Measurements from ENCODE around the gene SYK.

The SYK gene

DNA sequence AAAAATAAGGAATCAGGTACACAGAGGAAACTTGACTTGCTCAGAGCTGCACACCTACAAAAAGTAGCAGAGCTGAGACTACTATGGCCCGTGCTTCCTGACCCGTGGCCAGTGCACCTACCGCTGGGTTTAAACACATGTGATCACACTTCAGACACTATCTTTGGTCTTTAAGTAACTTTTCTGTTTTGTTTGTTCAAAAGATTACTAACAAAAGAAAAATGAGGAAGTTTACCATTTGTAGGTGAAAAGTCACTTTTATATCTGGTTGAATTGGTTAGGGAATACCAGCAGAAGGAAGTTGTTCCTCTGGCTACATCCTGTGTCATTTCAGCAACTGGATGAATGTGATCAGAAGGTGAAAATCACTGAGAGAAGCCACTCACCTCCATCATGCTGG lies 6.5 kb upstream of the SYK start:
- peak overlapping the region; percentile 29 for H2AFZ ChIP-seq
- no peaks in the 10 kb centered on the region for H3K36me3 ChIP-seq (ENCODE audit: control insufficient read depth, insufficient read depth, low read length)
- no peak overlapping the region for H3K27ac ChIP-seq
- peaks cover 4% of the 10 kb centered on the region for H3K4me1 ChIP-seq
- H3K9me3 ChIP-seq (ENCODE audit: control insufficient read depth, low read length), result no peaks in the 10 kb centered on the region
- H3K79me2 ChIP-seq, result no peaks in the 10 kb centered on the region
- no peak overlapping the region for H3K4me2 ChIP-seq (ENCODE audit: low read length)
- no peak overlapping the region for H3K9ac ChIP-seq
- H3K27me3 ChIP-seq (ENCODE audit: control insufficient read depth, insufficient read depth, low read length), result no peaks in the 10 kb centered on the region
- TF ChIP-seq, protein P1, sequence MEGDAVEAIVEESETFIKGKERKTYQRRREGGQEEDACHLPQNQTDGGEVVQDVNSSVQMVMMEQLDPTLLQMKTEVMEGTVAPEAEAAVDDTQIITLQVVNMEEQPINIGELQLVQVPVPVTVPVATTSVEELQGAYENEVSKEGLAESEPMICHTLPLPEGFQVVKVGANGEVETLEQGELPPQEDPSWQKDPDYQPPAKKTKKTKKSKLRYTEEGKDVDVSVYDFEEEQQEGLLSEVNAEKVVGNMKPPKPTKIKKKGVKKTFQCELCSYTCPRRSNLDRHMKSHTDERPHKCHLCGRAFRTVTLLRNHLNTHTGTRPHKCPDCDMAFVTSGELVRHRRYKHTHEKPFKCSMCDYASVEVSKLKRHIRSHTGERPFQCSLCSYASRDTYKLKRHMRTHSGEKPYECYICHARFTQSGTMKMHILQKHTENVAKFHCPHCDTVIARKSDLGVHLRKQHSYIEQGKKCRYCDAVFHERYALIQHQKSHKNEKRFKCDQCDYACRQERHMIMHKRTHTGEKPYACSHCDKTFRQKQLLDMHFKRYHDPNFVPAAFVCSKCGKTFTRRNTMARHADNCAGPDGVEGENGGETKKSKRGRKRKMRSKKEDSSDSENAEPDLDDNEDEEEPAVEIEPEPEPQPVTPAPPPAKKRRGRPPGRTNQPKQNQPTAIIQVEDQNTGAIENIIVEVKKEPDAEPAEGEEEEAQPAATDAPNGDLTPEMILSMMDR (IDR thresholded peaks at IDR 0.05), result no peak
- no peak overlapping the region for H3K4me3 ChIP-seq (ENCODE audit: low read depth, low read length)

- Histone ChIP-seq H3K9me3 (ENCODE audit: control insufficient read depth, low read length) (no peaks in the 10 kb centered on the region), H3K27me3 (ENCODE audit: control insufficient read depth, insufficient read depth, low read length) (no peaks in the 10 kb centered on the region), H2AFZ (peak overlapping the region; percentile 73), H3K79me2 (no peaks in the 10 kb centered on the region), H3K27ac (no peak overlapping the region), H3K4me3 (ENCODE audit: low read depth, low read length) (no peak overlapping the region), H3K36me3 (ENCODE audit: control insufficient read depth, insufficient read depth, low read length) (no peaks in the 10 kb centered on the region), H3K4me1 (peaks cover 8% of the 10 kb centered on the region), H3K4me2 (ENCODE audit: low read length) (no peak overlapping the region), H3K9ac (no peak overlapping the region)
- TF ChIP-seq, protein P1 (IDR thresholded peaks at IDR 0.05), result no peak
These were observed 5.7 kb upstream of the SYK start for GRCh38 chr9:90795871-90796317.

GRCh38 chr9:90799271-90799852 lies 2.3 kb upstream of the SYK start:
- Histone ChIP-seq H3K27ac (peak overlapping the region; percentile 7), H3K9me3 (ENCODE audit: control insufficient read depth, low read length) (no peaks in the 10 kb centered on the region)

DNA sequence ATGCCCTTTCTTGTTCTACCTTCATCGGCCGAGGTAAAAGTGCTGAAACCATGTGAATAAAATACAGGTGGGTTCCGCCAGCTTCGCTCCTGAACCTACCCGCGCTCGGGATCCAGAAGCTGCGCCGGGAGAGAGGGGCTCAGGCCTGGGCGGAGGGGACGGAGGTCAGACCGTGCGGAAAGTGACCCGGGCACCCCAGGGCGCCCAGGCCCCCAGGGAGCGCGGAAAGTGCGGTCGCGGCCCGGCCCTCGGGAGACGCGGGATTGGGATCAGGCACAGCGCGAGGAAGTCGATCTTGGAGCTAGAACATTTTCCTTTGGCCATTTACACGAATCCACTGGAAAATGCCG lies 329 bp downstream of the SYK start:
- Histone ChIP-seq H3K27me3 (ENCODE audit: control insufficient read depth, insufficient read depth, low read length) (no peaks in the 10 kb centered on the region), H3K27ac (peak overlapping the region; percentile 94), H3K4me2 (ENCODE audit: low read length) (peak overlapping the region; percentile 81), H3K79me2 (peaks cover 14% of the 10 kb centered on the region), H3K9ac (peak overlapping the region; percentile 56), H3K9me3 (ENCODE audit: control insufficient read depth, low read length) (no peaks in the 10 kb centered on the region), H3K4me1 (peaks cover 6% of the 10 kb centered on the region), H3K4me3 (ENCODE audit: low read depth, low read length) (peak overlapping the region; percentile 92), H2AFZ (peak overlapping the region; percentile 64), H3K36me3 (ENCODE audit: control insufficient read depth, insufficient read depth, low read length) (no peaks in the 10 kb centered on the region)
- TF ChIP-seq, protein P1 (IDR thresholded peaks at IDR 0.05), result no peak

More at GRCh38 chr9:90799271-90799852, 2.3 kb upstream of the SYK start:
- no peaks in the 10 kb centered on the region for H3K36me3 ChIP-seq (ENCODE audit: control insufficient read depth, insufficient read depth, low read length)
- H3K4me2 ChIP-seq (ENCODE audit: low read length), result no peak overlapping the region
- H3K27me3 ChIP-seq (ENCODE audit: control insufficient read depth, insufficient read depth, low read length), result no peaks in the 10 kb centered on the region
- H2AFZ ChIP-seq, result no peak overlapping the region
- H3K79me2 ChIP-seq, result peaks cover 4% of the 10 kb centered on the region
- TF ChIP-seq, protein P1 (IDR thresholded peaks at IDR 0.05), result no peak
- H3K4me1 ChIP-seq, result peaks cover 8% of the 10 kb centered on the region
- H3K9ac ChIP-seq, result no peak overlapping the region
- H3K4me3 ChIP-seq (ENCODE audit: low read depth, low read length), result no peak overlapping the region

- Histone ChIP-seq H3K27ac (peak overlapping the region; percentile 94), H3K4me3 (ENCODE audit: low read depth, low read length) (peak overlapping the region; percentile 92)
- TF ChIP-seq, protein P1 (IDR thresholded peaks at IDR 0.05), result no peak
These were observed 867 bp downstream of the SYK start for GRCh38 chr9:90802386-90802985.

More at GRCh38 chr9:90802386-90802985, 867 bp downstream of the SYK start:
- Histone ChIP-seq H3K79me2 (peaks cover 17% of the 10 kb centered on the region), H3K27me3 (ENCODE audit: control insufficient read depth, insufficient read depth, low read length) (no peaks in the 10 kb centered on the region), H3K4me1 (peaks cover 10% of the 10 kb centered on the region), H3K4me2 (ENCODE audit: low read length) (peak overlapping the region; percentile 81), H3K9me3 (ENCODE audit: control insufficient read depth, low read length) (no peaks in the 10 kb centered on the region), H2AFZ (no peak overlapping the region), H3K36me3 (ENCODE audit: control insufficient read depth, insufficient read depth, low read length) (no peaks in the 10 kb centered on the region), H3K9ac (peak overlapping the region; percentile 56)

All from parathyroid adenoma (tissue), 2 donors.